Lower leg skin (tissue), 4 donors: Measurements from ENCODE around the gene CDH11. TPM values are rescaled to one million over a fixed set of nuclear protein-coding genes. Genes with fewer than 3 reads are reported as not detected.

Experiments
- DNase-seq, 2 donors: peaks; one replicate each; pipeline ENCODE4 v3.0.0-alpha.2; 2019; ENCODE audit warnings: low spot score in 2 of 2
- H3K4me3 ChIP-seq: fragments of 200-600 bp; sonication (generic); 2 replicates; pipeline ENCODE4 v1.5.1; 2017; ENCODE audit warnings: mild to moderate bottlenecking, low read depth; ENCODE audit not compliant: poor library complexity, severe bottlenecking
- CTCF ChIP-seq, 3 donors: fragments of 450-650 bp; IDR thresholded peaks; one replicate each; pipeline ENCODE4 v1.5.1; 2016; ENCODE audit warnings: antibody characterized with exemption in 3 of 3, mild to moderate bottlenecking in 3 of 3, moderate library complexity in 2 of 3
- POLR2A ChIP-seq, 2 donors: fragments of 450-650 bp; IDR thresholded peaks; one replicate each; pipeline ENCODE4 v1.6.1; 2016 to 2017; ENCODE audit warnings: antibody characterized with exemption in 2 of 2, mild to moderate bottlenecking in 1 of 2, moderate library complexity in 1 of 2
- WGBS, 2 donors: methylation state at CpG; one replicate each; pipeline ENCODE4 v1.1.5; 2018; 5-methylcytosine and 5-hydroxymethylcytosine counted together
- intact Hi-C: fragments of 100-400 bp; cut with DNase I; formaldehyde crosslinking; loops from one replicate; pipeline ENCODE4 v1.15.0; 2023; ENCODE audit warnings: low total_unique reads
- total RNA-seq, 4 donors: library from RNA; depleted of rRNA; stranded (reverse); fragments of >200 nt; gene quantifications; one replicate each; pipeline ENCODE4 v1.1.0, GENCODE V29; 2016

Gene CDH11
- total RNA-seq, 4 donors from 2014 or later: 37.4 to 78.8 (median 47.5) TPM

- WGBS, 2 donors: 96% methylated on average over 2 of the region's 2 CpGs
- TF ChIP-seq POLR2A (IDR thresholded peaks at IDR 0.05) (no peak), CTCF (IDR thresholded peaks at IDR 0.05) (no peak)
- no peak for DNase-seq
- no peak overlapping the region for H3K4me3 ChIP-seq
- intact Hi-C loops: no loop called here
Measured at GRCh38 chr16:65095090-65095728, 26.7 kb downstream of the CDH11 start.

DNA sequence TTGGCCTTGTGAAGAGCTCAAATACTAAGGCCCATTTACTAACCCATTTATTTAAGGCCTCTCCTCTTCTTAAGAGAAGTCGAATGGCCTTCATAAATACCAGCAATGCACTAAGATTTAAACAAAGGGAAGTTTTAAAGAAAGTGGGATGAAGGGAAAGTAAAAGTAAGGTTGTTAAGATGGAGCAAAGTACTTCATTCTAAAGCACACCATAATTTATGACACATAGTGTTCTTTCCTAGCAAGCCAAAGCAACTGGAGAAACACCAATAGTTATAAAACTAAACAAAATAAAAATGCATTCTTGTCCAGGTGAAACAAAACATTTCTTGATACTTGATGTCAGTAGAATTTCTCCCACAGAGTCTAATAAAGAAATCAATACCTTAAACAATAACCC is 27.9 kb downstream of the CDH11 start:
- no peak for TF ChIP-seq CTCF (IDR thresholded peaks at IDR 0.05)
- no peak for TF ChIP-seq POLR2A (IDR thresholded peaks at IDR 0.05)
- intact Hi-C loops: no loop called here
- no peak for DNase-seq
- WGBS, 2 donors: 82 to 87% methylated on average over 1 of the region's 1 CpG
- H3K4me3 ChIP-seq: no peak overlapping the region

DNA sequence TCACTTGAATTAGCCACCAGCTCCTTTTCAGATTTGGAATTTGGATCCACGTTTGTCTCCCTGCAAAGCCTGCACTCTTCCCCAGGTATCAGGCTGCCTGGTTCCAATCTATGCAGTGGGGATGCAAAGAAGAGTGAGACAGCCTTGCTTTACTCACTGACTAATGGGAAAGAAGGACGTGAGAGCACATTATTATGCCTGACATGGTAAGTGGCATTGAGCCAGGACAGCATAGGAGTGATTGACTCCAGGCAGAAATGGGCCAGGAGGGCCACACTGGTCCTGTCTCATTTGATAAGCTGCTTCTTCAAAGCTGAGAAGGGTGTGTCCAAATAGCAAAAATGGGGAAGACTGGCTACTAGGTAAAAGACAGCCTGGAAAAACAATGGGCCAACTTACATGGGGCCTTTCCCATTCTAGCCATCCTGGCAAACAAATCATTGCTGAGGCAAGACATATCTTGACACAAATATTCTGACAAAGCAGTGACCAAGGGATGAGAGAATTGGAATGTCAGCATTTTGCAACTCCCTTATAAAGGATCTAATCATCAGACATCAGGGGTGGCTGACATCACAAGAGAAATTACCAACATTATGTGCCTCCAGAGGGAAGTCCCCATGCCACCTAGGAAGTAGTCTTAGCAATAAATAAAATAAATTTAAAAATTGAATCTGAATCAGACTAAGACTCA is 38.6 kb downstream of the CDH11 start:
- intact Hi-C loops: no loop called here
- no peak overlapping the region for H3K4me3 ChIP-seq
- 49 to 51% methylated on average over 2 of the region's 2 CpGs for WGBS, 2 donors
- TF ChIP-seq POLR2A (IDR thresholded peaks at IDR 0.05) (no peak), CTCF (IDR thresholded peaks at IDR 0.05) (no peak)
- DNase-seq: no peak

DNA sequence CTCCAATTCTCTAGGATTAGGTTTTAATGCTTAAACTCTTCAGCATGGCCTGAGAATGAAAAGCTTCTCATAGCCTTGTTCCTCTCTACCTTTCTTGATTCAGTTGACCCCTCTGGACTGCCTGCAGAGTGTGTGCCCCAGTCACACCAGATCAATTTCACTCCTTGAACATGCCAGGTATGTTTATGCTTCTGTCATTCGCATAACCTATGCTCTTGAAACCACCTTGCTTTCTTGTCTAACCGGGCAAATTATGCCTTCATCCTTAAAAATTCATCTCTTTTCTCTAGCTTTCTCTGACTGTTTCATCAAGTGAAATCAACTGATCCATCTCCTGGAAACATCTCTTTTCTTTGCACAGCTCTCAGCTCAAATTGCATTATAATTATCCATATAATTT is 42.3 kb downstream of the CDH11 start:
- no peak overlapping the region for H3K4me3 ChIP-seq
- DNase-seq: no peak
- TF ChIP-seq POLR2A (IDR thresholded peaks at IDR 0.05) (no peak), CTCF (IDR thresholded peaks at IDR 0.05) (no peak)
- intact Hi-C loops: no loop called here
- 90 to 98% methylated on average over 2 of the region's 2 CpGs for WGBS, 2 donors

- intact Hi-C loops: no loop called here
- TF ChIP-seq POLR2A (IDR thresholded peaks at IDR 0.05) (no peak), CTCF (IDR thresholded peaks at IDR 0.05) (no peak)
- DNase-seq: no peak
- no peak overlapping the region for H3K4me3 ChIP-seq
- 93 to 100% methylated on average over 1 of the region's 1 CpG for WGBS, 2 donors
Measured at GRCh38 chr16:65077181-65077580, 44.7 kb downstream of the CDH11 start.
